Mesenchymal stem cell (in vitro differentiated cells and primary cell): ENCODE measurements around the gene TIGD4.
"Not testable (repeated sequence)": the region's sequence is repeated elsewhere in the genome, so short reads cannot be mapped to it uniquely, and the experiment has no call there.

Experiments used
- DNase-seq: peaks from one replicate; pipeline ENCODE4 v3.0.0-alpha.2; 2013
- H2AFZ ChIP-seq: one replicate; pipeline ENCODE4 v1.6.1; 2013; ENCODE audit warnings: low read depth, mild to moderate bottlenecking, control low read depth, inconsistent platforms, low read length, moderate library complexity
- H2AK5ac ChIP-seq: 2 replicates; pipeline ENCODE4 v1.6.1; 2013; ENCODE audit warnings: low read length, moderate library complexity, mild to moderate bottlenecking, inconsistent platforms; ENCODE audit not compliant: severe bottlenecking
- H2BK120ac ChIP-seq: one replicate; pipeline ENCODE4 v1.6.1; 2013; ENCODE audit warnings: low read depth, mild to moderate bottlenecking, inconsistent platforms, low read length, moderate library complexity
- H2BK12ac ChIP-seq, 2 experiments: one replicate each; pipeline ENCODE4 v1.6.1; 2013; ENCODE audit warnings: inconsistent platforms in 2 of 2, low read length in 2 of 2, mild to moderate bottlenecking in 2 of 2, moderate library complexity in 2 of 2, control low read depth in 1 of 2
- H2BK15ac ChIP-seq: one replicate; pipeline ENCODE4 v1.6.1; 2013; ENCODE audit warnings: mild to moderate bottlenecking, low read depth, inconsistent platforms; ENCODE audit not compliant: poor library complexity, severe bottlenecking
- H2BK5ac ChIP-seq: 2 replicates; pipeline ENCODE4 v1.6.1; 2013; ENCODE audit warnings: low read depth, mild to moderate bottlenecking, low read length, control low read depth, inconsistent platforms; ENCODE audit not compliant: poor library complexity, severe bottlenecking
- H3K14ac ChIP-seq, 2 experiments: one replicate each; pipeline ENCODE4 v1.6.1; 2013; ENCODE audit warnings: inconsistent platforms in 2 of 2, low read length in 2 of 2, control low read depth in 1 of 2, mild to moderate bottlenecking in 1 of 2, moderate library complexity in 1 of 2
- H3K18ac ChIP-seq, 2 experiments: one replicate each; pipeline ENCODE4 v1.6.1; 2013; ENCODE audit warnings: inconsistent platforms in 2 of 2, low read length in 2 of 2, control low read depth in 1 of 2, low read depth in 1 of 2, mild to moderate bottlenecking in 1 of 2
- H3K23ac ChIP-seq, 2 experiments: one replicate each; pipeline ENCODE4 v1.6.1; 2013; ENCODE audit warnings: inconsistent platforms in 2 of 2, low read length in 2 of 2, mild to moderate bottlenecking in 2 of 2, moderate library complexity in 2 of 2, control low read depth in 1 of 2
- H3K27ac ChIP-seq: 2 replicates; pipeline ENCODE4 v1.5.1; 2013; ENCODE audit warnings: mild to moderate bottlenecking, moderate library complexity, low read length, control low read depth, inconsistent platforms; ENCODE audit not compliant: poor library complexity, severe bottlenecking
- H3K27me3 ChIP-seq, 2 experiments: 2 replicates each; pipeline versions ENCODE4 v1.6.1 to v1.7.0; 2013; ENCODE audit warnings: low read length in 2 of 2, mild to moderate bottlenecking in 2 of 2, moderate library complexity in 2 of 2, control low read depth in 1 of 2, inconsistent platforms in 1 of 2; ENCODE audit not compliant: control insufficient read depth in 1 of 2, insufficient read depth in 1 of 2
- H3K36me3 ChIP-seq, 2 experiments: 2 replicates each; pipeline versions ENCODE4 v1.6.1 to v1.7.0; 2013; ENCODE audit warnings: low read length in 2 of 2, control low read depth in 1 of 2, inconsistent platforms in 1 of 2, low read depth in 1 of 2, mild to moderate bottlenecking in 1 of 2; ENCODE audit not compliant: insufficient read depth in 2 of 2, control insufficient read depth in 1 of 2
- H3K4ac ChIP-seq, 2 experiments: one replicate each; pipeline ENCODE4 v1.6.1; 2013; ENCODE audit warnings: inconsistent platforms in 2 of 2, low read length in 2 of 2, mild to moderate bottlenecking in 2 of 2, moderate library complexity in 2 of 2, control low read depth in 1 of 2, low read depth in 1 of 2
- H3K4me1 ChIP-seq: 2 replicates; pipeline ENCODE4 v1.6.1; 2013; ENCODE audit warnings: low read depth, low read length, control low read depth; ENCODE audit not compliant: control insufficient read depth, insufficient read depth
- H3K4me2 ChIP-seq: 2 replicates; pipeline ENCODE4 v1.6.1; 2013; ENCODE audit warnings: low read length, mild to moderate bottlenecking, inconsistent platforms; ENCODE audit not compliant: poor library complexity, severe bottlenecking
- H3K4me3 ChIP-seq, 2 experiments: 2 replicates each; pipeline versions ENCODE4 v1.5.1 to v1.7.0; 2013; ENCODE audit warnings: low read length in 2 of 2, mild to moderate bottlenecking in 2 of 2, control low read depth in 1 of 2, low read depth in 1 of 2; ENCODE audit not compliant: insufficient read depth in 1 of 2
- H3K79me1 ChIP-seq: replicated peaks from 2 replicates; pipeline ENCODE4 v1.6.1; 2013; ENCODE audit warnings: mild to moderate bottlenecking, control low read depth, low read length, inconsistent platforms; ENCODE audit not compliant: poor library complexity, severe bottlenecking
- H3K9ac ChIP-seq: 2 replicates; pipeline ENCODE4 v1.7.0; 2013; ENCODE audit warnings: mild to moderate bottlenecking, low read length, moderate library complexity
- H3K9me3 ChIP-seq: 2 replicates; pipeline ENCODE4 v1.7.0; 2013; ENCODE audit warnings: mild to moderate bottlenecking, low read length; ENCODE audit not compliant: control insufficient read depth
- H4K8ac ChIP-seq: one replicate; pipeline ENCODE4 v1.6.1; 2013; ENCODE audit warnings: inconsistent platforms, mild to moderate bottlenecking, low read length, moderate library complexity
- H4K91ac ChIP-seq: one replicate; pipeline ENCODE4 v1.6.1; 2013; ENCODE audit warnings: mild to moderate bottlenecking, low read length, inconsistent platforms
- WGBS: methylation state at CpG from one replicate; pipeline ENCODE4 v1.1.7; 2013; ENCODE audit warnings: mixed read lengths; 5-methylcytosine and 5-hydroxymethylcytosine counted together

Gene TIGD4

DNA sequence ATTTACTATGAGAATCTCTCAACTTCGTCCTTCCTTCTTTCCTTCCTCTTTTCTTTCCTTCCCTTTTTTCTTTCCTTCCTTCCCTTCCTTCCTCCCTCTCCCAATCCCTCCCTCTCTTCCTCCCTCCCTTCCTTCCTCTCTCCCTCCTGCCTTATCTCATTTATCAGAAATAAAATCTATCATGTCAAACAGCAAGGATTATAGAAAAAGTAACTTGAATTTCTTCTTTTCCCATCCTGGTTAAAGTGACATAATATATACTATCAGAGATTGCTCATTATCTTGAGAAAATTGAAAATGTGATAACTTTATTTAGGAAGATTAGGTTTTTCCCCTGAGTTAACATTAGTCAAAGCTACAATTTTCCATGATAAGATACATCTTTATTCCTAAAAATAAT, 5.6 kb downstream of the TIGD4 start:
- Histone ChIP-seq H3K18ac (no peak overlapping the region), H3K36me3 (no peaks in the 10 kb centered on the region), H3K27ac (no peak overlapping the region), H4K91ac (no peak overlapping the region), H3K4me3 (no peak overlapping the region), H2BK5ac (no peak overlapping the region), H3K4me2 (no peak overlapping the region), H3K27me3 (no peaks in the 10 kb centered on the region), H3K4ac (no peak overlapping the region), H3K9ac (no peak overlapping the region), H2AFZ (no peak overlapping the region), H4K8ac (no peak overlapping the region), H3K23ac (no peak overlapping the region), H2BK12ac (no peak overlapping the region), H2AK5ac (no peak overlapping the region), H3K4me1 (no peaks in the 10 kb centered on the region), H3K79me1 (peaks cover 6% of the 10 kb centered on the region), H3K14ac (no peak overlapping the region), H2BK120ac (no peak overlapping the region), H2BK15ac (no peak overlapping the region), H3K9me3 (no peaks in the 10 kb centered on the region)
- 69% methylated on average over 1 of the region's 1 CpG for WGBS
- DNase-seq = no peak

DNA sequence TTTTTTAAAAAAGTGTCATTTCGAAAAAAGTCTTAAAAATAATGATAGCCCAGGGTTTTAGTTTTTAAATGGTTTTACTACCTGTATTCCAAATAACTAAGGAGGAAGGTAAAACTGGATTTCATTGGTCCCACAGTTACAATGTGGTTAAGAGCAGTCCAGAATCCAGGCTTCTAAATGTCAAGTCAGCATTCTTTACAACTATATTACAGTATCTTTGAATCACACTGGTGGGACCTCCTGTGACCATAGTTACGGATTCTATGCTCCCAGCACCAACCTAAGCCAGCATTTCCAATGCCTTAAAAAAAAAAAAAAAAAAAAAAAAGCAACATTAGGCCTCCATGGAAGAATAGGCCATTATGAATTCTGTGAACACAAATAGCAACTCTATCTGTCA, 6.2 kb downstream of the TIGD4 start:
- H2BK120ac ChIP-seq = no peak overlapping the region
- no peak overlapping the region for H2BK15ac ChIP-seq
- no peak overlapping the region for H3K9ac ChIP-seq
- H3K4me2 ChIP-seq = no peak overlapping the region
- H3K9me3 ChIP-seq = no peaks in the 10 kb centered on the region
- no peak overlapping the region for H2BK12ac ChIP-seq
- H4K8ac ChIP-seq = no peak overlapping the region
- H3K4me1 ChIP-seq = no peaks in the 10 kb centered on the region
- H3K27ac ChIP-seq = no peak overlapping the region
- no peak overlapping the region for H3K18ac ChIP-seq
- DNase-seq = no peak
- H2AK5ac ChIP-seq = no peak overlapping the region
- 81% methylated on average over 1 of the region's 2 CpGs for WGBS
- H2BK5ac ChIP-seq = no peak overlapping the region
- no peak overlapping the region for H3K14ac ChIP-seq
- H3K27me3 ChIP-seq = no peaks in the 10 kb centered on the region
- peaks cover 6% of the 10 kb centered on the region for H3K79me1 ChIP-seq
- no peak overlapping the region for H2AFZ ChIP-seq
- H4K91ac ChIP-seq = no peak overlapping the region
- no peak overlapping the region for H3K4ac ChIP-seq
- no peak overlapping the region for H3K23ac ChIP-seq
- no peak overlapping the region for H3K4me3 ChIP-seq
- H3K36me3 ChIP-seq = no peaks in the 10 kb centered on the region

DNA sequence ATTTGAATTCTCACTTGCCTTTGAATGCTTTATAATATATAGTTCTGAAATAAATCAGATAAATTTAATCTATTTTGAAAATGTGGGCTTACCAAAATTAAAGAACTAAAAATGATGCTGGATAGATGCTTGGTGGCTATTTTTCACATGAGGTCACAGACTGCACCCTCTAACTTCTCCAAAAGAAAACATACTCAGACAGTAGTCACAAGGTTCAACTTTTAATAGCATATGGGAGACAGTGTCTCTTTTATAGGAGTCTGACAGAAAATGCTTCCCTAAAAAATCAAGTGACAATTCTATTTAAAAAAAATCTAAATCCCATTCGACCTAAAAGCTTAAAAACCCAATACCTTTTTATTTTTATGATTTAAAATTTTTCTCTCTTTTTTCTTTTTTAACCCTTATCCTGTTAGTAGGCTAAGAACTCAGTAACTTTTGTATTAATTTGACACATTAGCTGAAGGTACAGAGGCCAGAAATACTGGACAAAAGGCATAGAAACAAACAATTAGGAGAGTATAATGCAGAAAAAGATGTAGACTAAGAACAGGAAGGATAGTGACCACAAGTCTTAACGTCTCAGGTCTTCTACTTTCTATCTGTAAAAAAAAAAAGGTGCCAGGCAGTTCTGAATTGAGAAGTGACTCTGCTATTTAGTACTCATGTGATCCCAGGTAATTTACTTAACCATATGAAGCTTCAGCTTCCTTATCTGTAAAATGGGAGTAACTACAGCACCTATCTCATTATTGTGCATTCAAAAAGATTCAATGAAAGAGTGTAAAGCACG, 7.6 kb downstream of the TIGD4 start:
- no peak overlapping the region for H2BK120ac ChIP-seq
- H2BK15ac ChIP-seq = no peak overlapping the region
- no peak overlapping the region for H3K18ac ChIP-seq
- H3K4me2 ChIP-seq = no peak overlapping the region
- no peaks in the 10 kb centered on the region for H3K27me3 ChIP-seq
- H2BK12ac ChIP-seq = no peak overlapping the region
- H3K14ac ChIP-seq = no peak overlapping the region
- H2BK5ac ChIP-seq = no peak overlapping the region
- H3K4me1 ChIP-seq = no peaks in the 10 kb centered on the region
- H2AK5ac ChIP-seq = no peak overlapping the region
- no peak overlapping the region for H3K23ac ChIP-seq
- H4K91ac ChIP-seq = no peak overlapping the region
- no peak overlapping the region for H3K9ac ChIP-seq
- no peak for DNase-seq
- 86% methylated on average over 1 of the region's 3 CpGs for WGBS
- no peaks in the 10 kb centered on the region for H3K36me3 ChIP-seq
- H3K79me1 ChIP-seq = peaks cover 4% of the 10 kb centered on the region
- H2AFZ ChIP-seq = no peak overlapping the region
- H3K4ac ChIP-seq = no peak overlapping the region
- no peak overlapping the region for H4K8ac ChIP-seq
- H3K4me3 ChIP-seq = no peak overlapping the region
- H3K9me3 ChIP-seq = no peaks in the 10 kb centered on the region
- H3K27ac ChIP-seq = no peak overlapping the region

DNA sequence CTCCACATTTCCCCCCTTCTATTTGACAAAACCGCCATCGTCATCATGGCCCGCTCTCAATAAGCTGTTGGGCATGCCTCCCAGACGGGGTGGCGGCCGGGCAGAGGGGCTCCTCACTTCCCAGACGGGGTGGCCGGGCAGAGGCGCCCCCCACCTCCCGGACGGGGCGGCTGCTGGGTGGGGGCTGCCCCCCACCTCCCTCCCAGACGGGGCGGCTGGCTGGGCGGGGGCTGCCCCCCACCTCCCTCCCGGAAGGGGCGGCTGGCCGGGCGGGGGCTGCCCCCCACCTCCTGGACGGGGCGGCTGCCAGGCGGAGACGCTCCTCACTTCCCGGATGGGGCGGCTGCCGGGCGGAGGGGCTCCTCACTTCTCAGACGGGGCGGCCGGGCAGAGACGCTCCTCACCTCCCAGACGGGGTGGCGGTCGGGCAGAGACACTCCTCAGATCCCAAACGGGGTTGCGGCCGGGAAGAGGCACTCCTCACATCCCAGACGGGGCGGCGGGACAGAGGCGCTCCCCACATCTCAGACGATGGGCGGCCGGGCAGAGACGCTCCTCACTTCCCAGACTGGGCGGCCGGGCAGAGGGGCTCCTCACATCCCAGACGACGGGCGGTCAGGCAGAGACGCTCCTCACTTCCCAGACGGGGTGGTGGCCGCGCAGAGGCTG, 14.3 kb downstream of the TIGD4 start:
- H3K36me3 ChIP-seq, H2AFZ ChIP-seq, H3K4me2 ChIP-seq, H3K18ac ChIP-seq, DNase-seq, H4K91ac ChIP-seq, H4K8ac ChIP-seq, H2BK120ac ChIP-seq, H2AK5ac ChIP-seq, H3K4me1 ChIP-seq, H3K4me3 ChIP-seq, H3K27me3 ChIP-seq, H3K27ac ChIP-seq, H3K4ac ChIP-seq, H2BK15ac ChIP-seq, H2BK5ac ChIP-seq, H3K9ac ChIP-seq, H3K79me1 ChIP-seq, H3K9me3 ChIP-seq, H3K23ac ChIP-seq, H3K14ac ChIP-seq, H2BK12ac ChIP-seq: not testable (repeated sequence)
- WGBS = 94% methylated on average over 38 of the region's 54 CpGs
